Measurements from ENCODE around the gene HUWE1. TPM values are rescaled to one million over a fixed set of nuclear protein-coding genes. Genes with fewer than 3 reads are reported as not detected.

Gene HUWE1
- total RNA-seq, 1 donor from 2014 or later = 120 TPM

- H3K27ac ChIP-seq = no peak overlapping the region
- no peaks in the 10 kb centered on the region for H3K27me3 ChIP-seq
- intact Hi-C loops (cut with DNase I) = no loop called here
- no peak for DNase-seq (ENCODE audit: extremely low spot score in 2 of 2)
- no peaks in the 10 kb centered on the region for H3K9me3 ChIP-seq
- H3K36me3 ChIP-seq = peaks cover 0 to 31% of the 10 kb centered on the region in 2 donors
- H3K4me1 ChIP-seq = no peaks in the 10 kb centered on the region
- TF ChIP-seq CTCF (IDR thresholded peaks at IDR 0.05) (no peak), POLR2AphosphoS5 (IDR thresholded peaks at IDR 0.05; ENCODE audit: insufficient read depth in 1 of 2, low read depth in 1 of 2) (no peak), POLR2A (IDR thresholded peaks at IDR 0.05) (no peak)
- H3K4me3 ChIP-seq = no peak overlapping the region
Measured at GRCh38 chrX:53639257-53639656, 47.3 kb downstream of the HUWE1 start.

GRCh38 chrX:53637479-53637878 lies 49.0 kb downstream of the HUWE1 start:
- Histone ChIP-seq H3K27me3 (no peaks in the 10 kb centered on the region), H3K4me3 (no peak overlapping the region), H3K36me3 (peaks cover 0 to 18% of the 10 kb centered on the region in 2 donors), H3K27ac (no peak overlapping the region), H3K4me1 (no peaks in the 10 kb centered on the region), H3K9me3 (no peaks in the 10 kb centered on the region)
- TF ChIP-seq CTCF (IDR thresholded peaks at IDR 0.05) (no peak), POLR2A (IDR thresholded peaks at IDR 0.05) (no peak), POLR2AphosphoS5 (IDR thresholded peaks at IDR 0.05; ENCODE audit: insufficient read depth in 1 of 2, low read depth in 1 of 2) (no peak)
- no peak for DNase-seq (ENCODE audit: extremely low spot score in 2 of 2)
- intact Hi-C loops (cut with DNase I) = no loop called here

- peaks cover 0 to 37% of the 10 kb centered on the region in 2 donors for H3K36me3 ChIP-seq
- intact Hi-C loops (cut with DNase I) = no loop called here
- TF ChIP-seq POLR2AphosphoS5 (IDR thresholded peaks at IDR 0.05; ENCODE audit: insufficient read depth in 1 of 2, low read depth in 1 of 2) (no peak), CTCF (IDR thresholded peaks at IDR 0.05) (no peak), POLR2A (IDR thresholded peaks at IDR 0.05) (no peak)
- no peak overlapping the region for H3K27ac ChIP-seq
- no peaks in the 10 kb centered on the region for H3K9me3 ChIP-seq
- H3K27me3 ChIP-seq = no peaks in the 10 kb centered on the region
- no peaks in the 10 kb centered on the region for H3K4me1 ChIP-seq
- DNase-seq (ENCODE audit: extremely low spot score in 2 of 2) = no peak
- H3K4me3 ChIP-seq = no peak overlapping the region
Measured at GRCh38 chrX:53631156-53631555, 55.4 kb downstream of the HUWE1 start.

- DNase-seq (ENCODE audit: extremely low spot score in 2 of 2) = no peak
- TF ChIP-seq CTCF (IDR thresholded peaks at IDR 0.05) (no peak), POLR2AphosphoS5 (IDR thresholded peaks at IDR 0.05; ENCODE audit: insufficient read depth in 1 of 2, low read depth in 1 of 2) (no peak), POLR2A (IDR thresholded peaks at IDR 0.05) (no peak)
- no peak overlapping the region for H3K4me3 ChIP-seq
- H3K4me1 ChIP-seq = no peaks in the 10 kb centered on the region
- intact Hi-C loops (cut with DNase I) = no loop called here
- H3K27me3 ChIP-seq = no peaks in the 10 kb centered on the region
- H3K27ac ChIP-seq = no peak overlapping the region
- H3K9me3 ChIP-seq = no peaks in the 10 kb centered on the region
- H3K36me3 ChIP-seq = peaks cover 0 to 37% of the 10 kb centered on the region in 2 donors
Measured at GRCh38 chrX:53630261-53630660, 56.3 kb downstream of the HUWE1 start.

- no peaks in the 10 kb centered on the region for H3K4me1 ChIP-seq
- intact Hi-C loops (cut with DNase I) = no loop called here
- no peaks in the 10 kb centered on the region for H3K9me3 ChIP-seq
- H3K36me3 ChIP-seq = peaks cover 0 to 37% of the 10 kb centered on the region in 2 donors
- no peak for DNase-seq (ENCODE audit: extremely low spot score in 2 of 2)
- H3K27me3 ChIP-seq = no peaks in the 10 kb centered on the region
- TF ChIP-seq CTCF (IDR thresholded peaks at IDR 0.05) (no peak), POLR2A (IDR thresholded peaks at IDR 0.05) (no peak), POLR2AphosphoS5 (IDR thresholded peaks at IDR 0.05; ENCODE audit: insufficient read depth in 1 of 2, low read depth in 1 of 2) (no peak)
- H3K4me3 ChIP-seq = no peak overlapping the region
- no peak overlapping the region for H3K27ac ChIP-seq
Measured at GRCh38 chrX:53622431-53622830, 64.1 kb downstream of the HUWE1 start.
